Measurements from ENCODE around the gene FAF1.

Gene FAF1

GRCh38 chr1:50820545-50820944, 139.5 kb downstream of the FAF1 start:
- ChIA-PET POLR2A (no interaction called here), CTCF (interaction anchor here (1.0 kb wide), 1 partner anchor 46 kb away, joined by 3 read pairs; no protein-coding TSS in a partner anchor)
- DNase-seq (ENCODE audit: extremely low spot score), result no peak
- no peak for TF ChIP-seq CTCF (IDR thresholded peaks at IDR 0.05; ENCODE audit: control extremely low read depth, extremely low read depth, low read depth, missing control alignments)

- TF ChIP-seq CTCF (IDR thresholded peaks at IDR 0.05; ENCODE audit: control extremely low read depth, extremely low read depth, low read depth, missing control alignments), result no peak
- POLR2A ChIA-PET, result no interaction called here
- DNase-seq (ENCODE audit: extremely low spot score), result no peak
- CTCF ChIA-PET, result no interaction called here
Observed at GRCh38 chr1:50812346-50812745, 147.7 kb downstream of the FAF1 start.

- ChIA-PET CTCF (interaction anchor here (1.1 to 1.6 kb wide), 2 partner anchors 33 to 121 kb away, joined by 3 read pairs; no protein-coding TSS in a partner anchor), POLR2A (no interaction called here)
- TF ChIP-seq CTCF (IDR thresholded peaks at IDR 0.05; ENCODE audit: control extremely low read depth, extremely low read depth, low read depth, missing control alignments), result no peak
- no peak for DNase-seq (ENCODE audit: extremely low spot score)
Observed at GRCh38 chr1:50808296-50808695, 151.8 kb downstream of the FAF1 start.

- POLR2A ChIA-PET, result no interaction called here
- CTCF ChIA-PET, result interaction anchor here (1.3 to 2.9 kb wide), 3 partner anchors 17 to 27 kb away, joined by 3 to 16 read pairs (median 3); no protein-coding TSS in a partner anchor
- no peak for DNase-seq (ENCODE audit: extremely low spot score)
- no peak for TF ChIP-seq CTCF (IDR thresholded peaks at IDR 0.05; ENCODE audit: control extremely low read depth, extremely low read depth, low read depth, missing control alignments)
Observed at GRCh38 chr1:50796272-50796671, 163.8 kb downstream of the FAF1 start.

- ChIA-PET POLR2A (no interaction called here), CTCF (no interaction called here)
- TF ChIP-seq CTCF (IDR thresholded peaks at IDR 0.05; ENCODE audit: control extremely low read depth, extremely low read depth, low read depth, missing control alignments), result no peak
- DNase-seq (ENCODE audit: extremely low spot score), result no peak
Observed at GRCh38 chr1:50793521-50793920, 166.5 kb downstream of the FAF1 start.

- no peak for TF ChIP-seq CTCF (IDR thresholded peaks at IDR 0.05; ENCODE audit: control extremely low read depth, extremely low read depth, low read depth, missing control alignments)
- POLR2A ChIA-PET, result no interaction called here
- CTCF ChIA-PET, result interaction anchor here (1.9 kb wide), 1 partner anchor 13 kb away, joined by 7 read pairs; no protein-coding TSS in a partner anchor
- DNase-seq (ENCODE audit: extremely low spot score), result no peak
Observed at GRCh38 chr1:50787266-50787665, 172.8 kb downstream of the FAF1 start.

- ChIA-PET POLR2A (no interaction called here), CTCF (interaction anchor here (1.7 kb wide), 1 partner anchor 8 kb away, joined by 15 read pairs; no protein-coding TSS in a partner anchor)
- no peak for TF ChIP-seq CTCF (IDR thresholded peaks at IDR 0.05; ENCODE audit: control extremely low read depth, extremely low read depth, low read depth, missing control alignments)
- no peak for DNase-seq (ENCODE audit: extremely low spot score)
Observed at GRCh38 chr1:50783286-50783685, 176.8 kb downstream of the FAF1 start.

Data from GM10248 (cell line).